HEK293T (cell line): ENCODE results near the gene ELP4.

Experiments
- ARNT ChIP-seq: fragments of 450-650 bp; IDR thresholded peaks from 2 replicates; pipeline ENCODE4 v1.6.1; 2017; ENCODE audit warnings: mild to moderate bottlenecking
- BHLHE40 ChIP-seq: fragments of 450-650 bp; IDR thresholded peaks from 2 replicates; pipeline ENCODE4 v1.6.1; 2016; ENCODE audit warnings: mild to moderate bottlenecking, moderate library complexity, borderline replicate concordance
- ELF4 ChIP-seq: fragments of 450-650 bp; IDR thresholded peaks from 2 replicates; pipeline ENCODE4 v1.6.1; 2017; ENCODE audit warnings: antibody characterized with exemption
- FOXA1 ChIP-seq: fragments of 450-650 bp; IDR thresholded peaks from 2 replicates; pipeline ENCODE4 v1.6.1; 2016; ENCODE audit warnings: mild to moderate bottlenecking
- FOXK2 ChIP-seq: fragments of 450-650 bp; IDR thresholded peaks from 2 replicates; pipeline ENCODE4 v1.6.1; 2016; ENCODE audit warnings: mild to moderate bottlenecking
- FOXM1 ChIP-seq: fragments of 450-650 bp; IDR thresholded peaks from 2 replicates; pipeline ENCODE4 v1.6.1; 2017; ENCODE audit warnings: mild to moderate bottlenecking, borderline replicate concordance
- HDGF ChIP-seq: fragments of 450-650 bp; IDR thresholded peaks from 2 replicates; pipeline ENCODE4 v1.6.1; 2017; ENCODE audit warnings: antibody characterized with exemption, borderline replicate concordance
- L3MBTL2 ChIP-seq: fragments of 450-650 bp; conservative IDR thresholded peaks from 2 replicates; pipeline ENCODE4 v1.6.1; 2016; ENCODE audit warnings: mild to moderate bottlenecking
- NFRKB ChIP-seq: fragments of 450-650 bp; IDR thresholded peaks from 2 replicates; pipeline ENCODE4 v1.6.1; 2016; ENCODE audit warnings: mild to moderate bottlenecking, moderate library complexity
- PKNOX1 ChIP-seq: fragments of 450-650 bp; IDR thresholded peaks from 2 replicates; pipeline ENCODE4 v1.6.1; 2016
- SP1 ChIP-seq: fragments of 450-650 bp; IDR thresholded peaks from 2 replicates; pipeline ENCODE4 v1.6.1; 2017
- SUZ12 ChIP-seq: fragments of 450-650 bp; IDR thresholded peaks from 2 replicates; pipeline ENCODE4 v1.6.1; 2016; ENCODE audit warnings: mild to moderate bottlenecking
- TARDBP ChIP-seq: fragments of 450-650 bp; IDR thresholded peaks from 2 replicates; pipeline ENCODE4 v1.6.1; 2016
- ZNF384 ChIP-seq: fragments of 450-650 bp; IDR thresholded peaks from 2 replicates; pipeline ENCODE4 v1.6.1; 2016

GRCh38 chr11:31786996-31787685 is 277.6 kb downstream of the ELP4 start:
- TF ChIP-seq BHLHE40 (no peak), TARDBP (no peak), FOXK2 (no peak), PKNOX1 (no peak), HDGF (no peak), SP1 (no peak), FOXM1 (no peak), ARNT (no peak), L3MBTL2 (no peak), FOXA1 (no peak), ELF4 (no peak), NFRKB (no peak), SUZ12 (no peak), ZNF384 (no peak)
